UCSD-AML1 (cell line): Measurements from ENCODE around the gene C2orf42.
"Not testable (repeated sequence)": the region's sequence is repeated elsewhere in the genome, so short reads cannot be mapped to it uniquely, and the experiment has no call there.

Source experiments
- DNase-seq: peaks from one replicate; lab custom pipeline; 2025; ENCODE audit not compliant: unreplicated experiment; lab: John Stamatoyannopoulos, UW

The C2orf42 gene

DNA sequence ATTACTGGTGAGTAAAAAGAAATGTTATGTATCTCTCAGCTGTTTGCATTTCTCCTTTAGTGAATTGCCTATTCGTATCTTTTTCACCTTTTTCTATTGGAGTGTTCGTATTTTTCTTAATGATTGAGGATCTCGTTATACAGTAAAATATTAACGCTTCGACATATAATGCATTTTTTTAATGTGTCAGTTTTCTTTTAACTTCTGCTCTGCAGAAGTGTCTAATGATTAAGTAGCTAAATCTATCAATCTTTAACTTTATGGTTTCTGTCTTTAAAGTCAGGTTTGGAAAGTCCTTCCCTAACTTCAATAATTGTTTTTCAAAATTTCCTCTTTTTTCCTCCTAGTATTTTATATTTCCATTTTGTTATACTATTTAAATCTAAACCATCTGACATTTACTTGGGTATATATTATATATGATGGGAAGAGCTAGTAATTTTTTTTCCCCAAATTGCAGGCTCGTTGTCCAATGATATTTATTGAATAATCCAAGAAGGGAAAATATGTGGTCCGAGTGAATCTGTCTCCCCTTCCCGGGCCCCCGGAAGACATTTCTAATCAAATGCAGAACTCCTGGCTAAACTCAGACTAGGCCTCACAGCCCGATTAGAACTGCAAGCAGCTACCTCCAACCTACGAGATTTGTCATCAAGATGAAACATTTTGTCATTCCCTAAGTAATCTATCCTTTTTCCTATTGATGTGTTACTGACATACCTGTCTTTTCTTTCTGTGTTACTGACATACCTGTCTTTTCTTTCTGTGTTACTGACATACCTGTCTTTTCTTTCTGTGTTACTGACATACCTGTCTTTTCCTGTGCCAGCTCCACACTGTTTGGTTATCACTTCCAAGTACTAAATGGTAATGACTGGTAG, 86.3 kb downstream of the C2orf42 start:
- DNase-seq = no peak

DNA sequence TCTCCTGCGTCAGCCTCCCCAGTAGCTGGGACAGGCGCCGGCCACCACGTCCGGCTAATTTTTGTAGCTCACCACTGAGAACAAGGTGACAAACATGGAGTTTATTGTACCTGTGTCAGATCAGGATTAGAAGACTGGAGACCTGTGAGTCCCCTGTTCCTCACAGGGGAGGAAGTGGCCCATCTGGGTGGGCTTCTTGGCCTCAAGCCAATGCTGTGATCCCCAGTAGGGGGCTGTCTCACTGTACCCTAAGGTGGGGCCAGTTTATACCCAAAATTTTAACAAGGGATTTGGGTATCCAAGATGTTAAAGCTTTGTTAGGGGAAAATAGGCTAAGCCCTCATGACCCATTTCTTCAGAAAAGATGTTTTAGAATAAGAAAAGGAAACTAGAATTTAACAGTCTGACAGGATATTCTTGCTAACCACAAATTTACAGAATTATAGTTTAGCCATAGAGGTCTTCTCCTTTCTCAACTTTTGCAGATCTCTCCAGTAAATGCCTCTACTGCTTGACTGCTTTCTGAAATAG, 87.2 kb downstream of the C2orf42 start:
- no peak for DNase-seq

DNA sequence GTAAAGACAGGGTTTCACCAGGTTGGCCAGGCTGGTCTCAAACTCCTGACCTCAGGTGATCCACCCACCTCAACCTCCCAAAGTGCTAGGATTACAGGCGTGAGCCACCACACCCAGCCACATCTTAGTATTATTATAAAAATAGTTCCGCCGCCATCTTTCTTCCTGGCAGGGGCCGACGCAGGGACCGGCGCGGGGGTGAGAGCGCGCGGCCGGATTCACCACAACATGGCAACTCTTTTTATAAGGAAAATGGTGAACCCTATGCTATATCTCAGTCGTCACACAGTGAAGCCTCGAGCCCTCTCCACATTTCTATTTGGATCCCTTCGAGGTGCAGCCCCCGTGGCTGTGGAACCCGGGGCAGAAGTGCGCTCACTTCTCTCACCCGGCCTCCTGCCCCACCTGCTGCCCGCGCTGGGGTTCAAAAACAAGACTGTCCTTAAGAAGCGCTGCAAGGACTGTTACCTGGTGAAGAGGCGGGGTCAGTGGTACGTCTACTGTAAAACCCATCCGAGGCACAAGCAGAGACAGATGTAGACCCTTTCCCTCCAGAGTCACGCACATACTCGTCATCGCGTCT, 88.4 kb downstream of the C2orf42 start:
- DNase-seq = not testable (repeated sequence)

DNA sequence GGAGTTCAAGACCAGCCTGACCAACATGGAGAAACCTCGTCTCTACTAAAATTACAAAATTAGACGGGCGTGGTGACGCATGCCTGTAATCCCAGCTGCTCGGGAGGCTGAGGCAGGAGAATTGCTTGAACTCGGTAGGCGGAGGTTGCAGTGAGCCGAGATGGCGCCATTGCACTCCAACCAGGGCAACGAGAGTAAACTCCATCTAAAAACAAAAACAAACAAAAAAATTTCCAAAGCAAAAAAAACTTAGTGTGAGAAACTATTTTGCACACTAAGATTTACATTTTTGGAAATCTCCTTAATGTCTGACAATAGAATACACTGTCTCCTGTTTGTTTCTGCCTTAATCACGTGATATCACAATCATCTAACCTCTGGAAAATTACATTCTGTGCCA, 89.1 kb downstream of the C2orf42 start:
- not testable (repeated sequence) for DNase-seq

DNA sequence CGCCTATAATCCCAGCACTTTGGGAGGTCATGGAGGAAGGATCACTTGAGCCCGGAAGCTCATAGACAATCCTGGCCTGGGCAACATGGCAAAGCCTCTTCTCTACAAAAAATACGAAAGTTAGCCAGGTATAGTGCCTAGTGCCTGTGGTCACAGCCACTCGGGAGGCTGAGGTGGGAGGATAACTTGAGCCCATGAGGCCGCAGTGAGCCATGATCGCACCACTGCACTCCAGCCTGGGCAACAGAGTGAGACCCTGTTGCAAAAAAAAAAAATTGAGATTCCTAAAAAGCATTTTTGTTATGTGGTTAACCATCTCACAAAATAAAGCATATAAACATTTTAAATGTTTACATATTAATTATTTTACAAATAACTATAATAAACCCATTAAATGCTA, 89.6 kb downstream of the C2orf42 start:
- no peak for DNase-seq
